NK-92 treated with Interleukin-12 subunit alpha and Interleukin-12 subunit beta, amount 100 ng/mL, for 24 hours (cell line): ENCODE measurements around the gene TENM4.
"Not testable (repeated sequence)": the region's sequence is repeated elsewhere in the genome, so short reads cannot be mapped to it uniquely, and the experiment has no call there.

Source experiments
- DNase-seq: peaks from one replicate; lab custom pipeline; 2025; lab: John Stamatoyannopoulos, UW

The TENM4 gene

DNA sequence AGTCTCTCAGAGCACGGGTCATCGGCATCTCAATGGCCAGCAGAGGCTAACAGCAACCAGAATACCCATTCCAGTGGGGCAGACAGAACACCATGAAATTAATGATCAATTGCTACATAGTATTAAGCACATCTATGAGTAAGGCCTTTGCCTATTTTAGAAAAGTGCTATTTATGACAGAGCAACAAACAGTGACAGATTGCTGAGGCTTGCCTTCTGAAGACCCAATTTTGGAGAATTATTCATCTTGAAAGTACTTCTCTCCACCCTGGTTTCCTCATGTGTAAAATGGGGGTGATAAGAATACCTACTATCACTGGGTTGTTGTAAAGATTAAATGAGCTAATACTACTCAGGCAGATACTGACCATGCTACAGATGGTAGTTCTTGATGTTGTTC lies 232.7 kb downstream of the TENM4 start:
- DNase-seq = no peak

DNA sequence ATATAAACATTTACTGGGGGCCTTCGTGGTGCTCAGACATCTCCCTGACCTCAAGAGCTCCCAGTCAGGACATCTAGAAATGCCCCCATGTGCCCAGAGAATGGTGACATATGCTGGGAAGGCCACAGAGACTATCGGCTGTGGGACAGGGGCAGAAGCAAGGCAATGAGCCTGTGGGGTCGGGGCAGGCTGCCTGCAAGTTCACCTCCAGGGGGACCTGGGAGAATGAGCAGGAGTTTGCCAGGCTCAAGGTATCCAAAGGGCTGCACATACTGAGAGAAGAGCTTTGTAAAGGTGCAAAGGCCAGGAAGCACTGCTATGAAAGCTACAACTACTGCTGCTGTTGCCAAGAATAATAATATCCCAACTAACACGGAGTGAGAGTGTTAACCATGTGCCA lies 233.9 kb downstream of the TENM4 start:
- no peak for DNase-seq

DNA sequence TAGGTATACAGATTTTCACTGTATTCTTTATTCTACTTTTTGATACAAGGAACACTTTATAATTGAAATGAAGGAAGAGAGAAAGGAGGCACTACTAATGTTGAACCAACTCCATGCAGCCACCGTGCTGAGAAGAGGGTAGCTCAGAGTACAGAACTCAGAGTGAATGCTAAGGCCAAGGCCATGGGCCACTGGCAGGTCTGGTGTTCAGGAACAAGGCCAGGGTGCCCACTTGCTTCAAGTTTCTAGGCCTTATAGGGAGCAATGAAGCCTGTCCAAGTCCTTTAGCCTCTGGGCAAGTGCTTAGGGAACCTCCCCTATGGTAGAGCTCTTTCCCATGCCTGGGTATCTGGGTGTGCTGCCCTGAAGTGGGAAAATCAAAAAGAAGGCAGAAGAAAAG lies 235.0 kb downstream of the TENM4 start:
- no peak for DNase-seq

DNA sequence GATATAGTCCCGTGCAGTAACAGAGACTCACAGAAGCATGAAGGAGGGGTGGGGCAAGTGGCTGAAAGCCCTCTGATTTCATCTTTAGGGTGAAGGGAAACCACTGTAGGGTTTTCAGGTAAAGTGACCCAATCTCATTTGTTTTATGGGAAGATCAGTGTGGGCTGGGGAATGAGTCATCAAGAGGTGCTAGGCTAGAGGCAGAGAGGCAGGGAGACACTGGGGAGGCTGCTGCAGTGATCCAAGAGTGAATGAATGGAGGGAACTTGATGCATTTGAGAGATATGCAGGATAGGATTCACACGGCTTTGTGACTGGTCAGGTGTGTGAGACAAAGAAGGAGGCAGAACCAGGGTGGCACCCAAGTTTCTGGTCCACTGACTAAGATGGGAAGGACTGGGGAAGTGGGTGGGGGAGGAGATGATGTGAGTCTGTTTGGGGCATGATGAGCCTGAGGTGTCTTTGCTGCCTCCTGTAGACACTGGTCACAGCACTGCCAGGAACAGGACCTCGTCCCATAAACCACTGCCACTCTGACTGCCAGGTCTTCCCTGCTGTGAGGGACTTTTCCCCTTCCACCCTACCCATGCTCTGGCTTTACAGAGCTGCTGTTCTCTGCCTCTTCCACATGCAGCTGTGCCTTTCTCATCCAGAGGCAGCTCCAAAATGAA lies 239.0 kb downstream of the TENM4 start:
- DNase-seq = peak; percentile 3

DNA sequence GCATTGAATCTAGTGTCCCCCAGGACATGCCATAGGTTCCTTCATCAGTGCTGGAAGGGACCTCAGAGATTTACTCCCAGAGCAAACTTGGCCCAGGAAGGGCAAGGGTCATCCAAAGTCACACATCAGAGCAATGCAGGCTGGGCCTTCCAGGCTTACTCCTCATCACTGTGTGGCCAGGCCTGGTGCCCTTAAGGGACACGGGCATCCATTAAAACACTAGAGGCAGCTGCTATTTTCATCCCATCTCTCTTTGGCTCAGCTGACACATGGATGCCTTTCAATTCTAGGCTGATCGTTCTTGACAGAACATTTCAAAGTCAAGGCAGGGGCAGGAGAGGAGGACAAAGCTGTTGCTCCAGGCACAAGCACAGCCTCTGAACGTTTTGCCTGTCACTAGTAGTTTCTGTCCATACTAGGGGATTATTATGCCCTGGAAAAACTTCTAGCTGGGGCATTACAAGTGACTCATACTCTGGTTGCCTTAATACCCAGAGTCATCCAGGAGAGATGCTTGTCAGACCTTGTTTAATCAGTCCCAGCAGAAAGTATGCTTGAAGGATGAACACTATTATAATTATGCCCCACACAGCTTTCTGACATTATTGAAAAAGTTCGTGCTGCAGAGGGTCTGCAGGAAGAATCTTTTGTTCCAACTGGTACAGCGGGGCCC lies 240.3 kb downstream of the TENM4 start:
- no peak for DNase-seq

DNA sequence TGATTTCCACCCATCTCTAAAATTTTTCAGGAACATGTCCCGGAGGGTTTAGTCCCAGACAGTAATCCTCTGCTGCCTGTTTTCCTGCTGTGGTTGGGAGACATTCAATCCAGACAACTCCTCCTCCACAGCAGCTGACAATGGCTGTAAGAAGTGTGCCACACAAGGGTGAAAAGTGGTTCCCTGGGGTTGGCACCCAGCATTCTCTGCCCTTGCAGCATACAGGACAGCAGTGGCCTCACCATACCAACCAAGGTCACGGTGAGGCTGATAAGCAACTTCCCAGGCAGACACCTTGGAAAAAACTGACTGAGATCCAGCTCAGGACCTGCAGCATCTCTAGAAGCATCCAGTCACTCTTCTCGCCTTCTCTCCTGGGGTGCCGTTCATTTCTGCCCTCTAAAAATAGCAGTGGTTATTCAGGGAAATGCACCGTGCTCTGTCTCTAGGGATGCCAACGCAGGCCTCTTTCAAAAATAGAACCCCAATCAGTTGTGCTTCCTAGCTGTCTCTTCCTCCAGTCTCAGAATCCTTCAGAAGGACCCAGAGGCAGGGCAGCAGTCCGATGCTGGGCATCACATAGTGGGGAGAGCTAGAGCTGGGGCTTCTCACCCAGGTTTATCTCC lies 241.0 kb downstream of the TENM4 start:
- no peak for DNase-seq

DNA sequence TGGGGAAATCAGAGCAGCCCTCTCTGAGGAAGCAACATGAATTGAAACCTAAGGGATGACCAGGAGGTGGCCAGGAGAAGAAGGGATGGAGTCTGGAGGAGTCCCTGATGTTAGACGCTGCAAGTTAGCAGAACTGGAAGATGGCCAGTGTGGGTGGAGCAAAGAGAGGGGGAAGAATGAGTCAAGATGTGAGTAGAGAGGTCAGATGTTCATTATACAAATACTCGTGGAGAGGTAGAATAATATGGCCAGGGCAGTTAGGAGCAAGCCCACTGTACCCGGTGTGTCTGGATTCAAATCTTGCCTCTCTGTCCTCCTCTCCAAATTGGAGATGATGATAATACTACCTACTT lies 242.0 kb downstream of the TENM4 start:
- no peak for DNase-seq

DNA sequence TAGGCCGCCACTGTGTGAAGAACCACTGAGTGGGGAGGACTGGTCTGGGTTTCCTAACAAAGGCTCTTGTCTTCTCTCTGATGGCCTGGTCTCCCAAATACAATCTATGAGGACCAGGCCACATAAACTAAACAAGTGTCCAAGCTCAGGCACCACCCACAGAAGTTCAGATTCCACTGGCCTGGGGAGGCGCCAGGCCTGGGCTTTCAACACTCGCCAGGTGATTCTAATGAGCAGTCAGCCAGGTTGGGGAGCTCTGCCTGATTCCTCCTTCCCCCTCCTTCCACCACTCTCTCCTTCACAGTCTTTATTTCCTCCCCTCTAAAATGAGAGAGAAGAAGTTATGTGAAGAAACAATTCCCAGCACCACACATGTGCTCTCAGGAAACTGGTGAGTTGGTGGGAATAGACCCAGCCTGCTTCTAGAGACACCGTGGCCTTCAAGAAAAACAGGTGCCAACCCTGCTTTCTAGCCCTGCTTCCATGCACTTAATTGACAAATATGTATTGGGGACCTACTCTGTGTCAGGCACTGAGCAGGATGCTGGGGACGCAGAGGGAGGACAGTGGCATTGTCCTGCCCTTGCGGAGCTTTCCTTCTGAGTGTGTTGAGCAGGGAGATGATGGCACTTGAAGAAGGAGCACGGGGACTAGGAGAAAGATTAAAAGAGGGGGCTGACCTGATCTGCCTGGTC lies 242.5 kb downstream of the TENM4 start:
- no peak for DNase-seq

DNA sequence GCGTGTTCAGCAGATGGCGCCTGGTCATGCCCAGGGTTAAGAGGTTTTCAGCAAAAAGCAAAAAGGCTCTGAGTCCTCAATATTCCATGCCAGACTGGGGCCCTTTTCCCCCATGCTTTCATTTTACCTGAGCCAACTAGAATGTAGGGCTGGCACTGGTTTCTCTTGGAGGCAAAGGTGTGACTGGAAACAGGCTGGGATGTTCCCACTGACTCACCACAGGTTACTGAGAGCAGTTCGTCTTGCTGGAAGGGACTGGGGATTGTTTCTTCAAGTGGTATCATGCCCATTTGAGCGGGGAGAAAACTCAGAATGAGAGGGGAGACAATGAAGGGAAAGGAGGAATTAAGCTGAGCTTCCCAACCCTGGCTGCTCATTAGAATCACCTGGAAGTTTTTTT lies 243.9 kb downstream of the TENM4 start:
- DNase-seq = no peak

DNA sequence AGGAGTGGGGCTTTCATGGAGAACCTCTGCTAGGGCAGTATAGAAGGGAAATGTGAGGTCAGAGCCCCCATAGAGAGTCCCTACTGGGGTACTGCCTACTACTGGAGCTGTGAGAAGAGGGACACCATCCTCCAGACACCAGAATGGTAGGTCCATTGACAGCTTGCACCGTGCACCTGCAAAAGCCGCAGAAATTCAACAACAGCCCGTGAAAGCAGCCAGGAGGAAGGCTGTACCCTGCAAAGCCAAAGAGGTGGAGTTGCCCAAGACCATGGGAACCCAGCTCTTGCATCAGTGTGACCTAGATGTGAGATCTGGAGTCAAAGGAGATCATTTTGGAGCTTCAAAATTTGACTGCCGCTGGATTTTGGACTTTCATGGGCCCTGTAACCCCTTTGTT lies 245.6 kb downstream of the TENM4 start:
- DNase-seq = no peak

DNA sequence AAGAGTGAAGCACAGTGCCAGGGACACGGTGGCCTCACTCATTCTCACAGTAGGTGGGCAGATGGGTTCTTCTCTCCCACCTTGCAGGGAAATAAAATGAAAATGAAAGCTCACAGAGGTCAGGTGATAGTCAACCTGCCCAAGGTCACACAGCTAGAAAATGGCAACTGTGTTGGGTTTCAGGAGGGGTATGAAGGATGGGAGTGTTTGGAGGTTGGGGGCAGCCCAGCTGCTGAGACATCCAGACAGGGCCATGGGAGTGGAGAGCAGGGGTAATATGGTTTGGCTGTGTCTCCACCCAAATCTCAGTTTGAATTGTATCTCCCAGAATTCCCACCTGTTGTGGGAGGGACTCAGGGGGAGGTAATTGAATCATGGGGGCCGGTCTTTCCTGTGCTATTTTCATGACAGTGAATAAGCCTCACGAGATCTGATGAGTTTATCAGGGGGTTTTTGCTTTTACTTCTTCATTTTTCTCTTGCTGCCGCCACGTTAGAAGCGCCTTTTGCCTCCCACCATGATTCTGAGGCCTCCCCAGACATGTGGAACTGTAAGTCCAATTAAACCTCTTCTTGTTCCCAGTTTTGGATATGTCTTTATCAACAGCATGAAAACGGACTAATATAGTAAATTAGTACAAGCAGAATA lies 247.0 kb downstream of the TENM4 start:
- DNase-seq = no peak

DNA sequence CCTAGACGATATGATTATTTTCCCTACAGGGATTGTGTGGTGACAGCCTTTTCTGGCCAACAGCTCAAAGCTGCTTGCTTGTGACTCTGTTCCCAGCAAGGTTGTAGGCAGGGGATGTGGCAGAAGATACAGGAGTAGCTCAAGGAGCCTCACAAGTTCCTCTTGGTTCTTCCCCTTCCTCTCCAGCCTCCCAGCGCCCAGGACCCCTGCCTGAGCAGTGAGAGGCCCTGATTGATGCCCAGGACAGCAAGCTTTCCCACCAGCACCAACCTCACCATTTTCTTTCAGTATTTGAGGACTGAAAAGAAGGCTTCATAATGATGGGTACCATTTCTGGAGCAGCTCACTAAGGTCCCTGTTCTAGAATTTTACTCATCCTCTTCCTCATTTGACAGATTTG lies 248.0 kb downstream of the TENM4 start:
- no peak for DNase-seq

DNA sequence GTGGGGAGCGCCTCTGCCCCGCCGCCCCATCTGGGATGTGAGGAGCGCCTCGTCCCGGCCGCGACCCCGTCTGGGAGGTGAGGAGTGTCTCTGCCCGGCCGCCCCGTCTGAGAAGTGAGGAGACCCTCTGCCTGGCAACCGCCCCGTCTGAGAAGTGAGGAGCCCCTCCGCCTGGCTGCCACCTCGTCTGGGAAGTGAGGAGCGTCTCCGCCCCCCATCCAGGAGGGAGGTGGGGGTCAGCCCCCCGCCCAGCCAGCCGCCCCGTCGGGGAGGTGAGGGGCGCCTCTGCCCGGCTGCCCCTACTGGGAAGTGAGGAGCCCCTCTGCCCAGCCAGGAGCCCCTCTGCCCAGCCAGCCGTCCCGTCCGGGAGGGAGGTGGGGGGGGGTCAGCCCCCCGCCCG lies 249.1 kb downstream of the TENM4 start:
- not testable (repeated sequence) for DNase-seq

DNA sequence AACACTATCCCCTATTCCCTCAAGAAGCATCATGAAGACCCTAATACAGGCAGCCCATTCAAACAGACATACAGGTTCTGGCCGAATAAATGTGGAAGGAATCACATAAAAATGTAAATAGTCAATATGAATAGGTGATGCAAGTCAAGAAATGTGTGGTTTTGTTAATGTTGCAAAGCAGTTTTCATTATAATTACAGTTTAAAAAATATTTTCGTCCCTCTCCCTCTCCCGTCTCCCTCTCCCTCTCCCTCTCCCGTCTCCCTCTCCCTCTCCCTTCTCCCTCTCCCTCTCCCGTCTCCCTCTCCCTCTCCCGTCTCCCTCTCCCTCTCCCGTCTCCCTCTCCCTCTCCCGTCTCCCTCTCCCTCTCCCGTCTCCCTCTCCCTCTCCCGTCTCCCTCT lies 250.3 kb downstream of the TENM4 start:
- DNase-seq = not testable (repeated sequence)

DNA sequence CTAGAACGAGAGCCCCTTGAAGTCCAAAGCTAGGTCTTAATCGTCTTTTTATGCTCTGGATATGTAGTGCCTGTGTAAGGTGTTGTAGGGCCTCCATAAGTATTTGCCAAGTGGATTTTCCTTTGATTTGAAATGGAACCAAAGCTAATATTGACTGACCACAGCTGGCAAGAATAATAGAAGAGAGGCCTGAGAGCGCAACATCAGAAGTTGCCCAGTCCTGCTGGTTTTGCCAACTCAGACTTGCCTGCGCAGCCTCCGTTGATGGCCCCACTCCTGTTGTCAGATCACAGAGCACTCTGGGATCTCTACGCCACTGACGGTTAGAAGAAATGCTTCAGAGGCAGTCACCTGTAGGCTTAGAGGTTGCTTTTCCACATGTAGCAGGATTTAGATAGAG lies 251.2 kb downstream of the TENM4 start:
- DNase-seq = no peak

DNA sequence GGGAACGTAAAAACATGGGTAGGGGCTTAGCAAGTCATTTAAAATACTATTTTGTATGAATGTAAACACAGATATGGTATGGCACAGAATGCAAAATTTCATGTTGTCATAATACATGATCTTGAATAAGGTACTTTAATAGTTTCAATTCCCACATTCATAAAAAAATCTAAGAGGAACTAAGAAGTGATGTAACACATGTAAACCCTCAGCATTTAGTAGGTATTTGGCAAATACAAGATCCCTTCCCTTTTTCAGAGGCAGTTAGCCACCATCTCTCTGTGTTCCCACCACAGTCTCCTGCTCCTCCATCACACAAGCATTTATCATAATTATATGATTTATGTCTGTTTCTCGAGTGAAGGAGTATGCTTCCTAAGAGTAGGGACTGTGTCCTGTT lies 251.8 kb downstream of the TENM4 start:
- no peak for DNase-seq

DNA sequence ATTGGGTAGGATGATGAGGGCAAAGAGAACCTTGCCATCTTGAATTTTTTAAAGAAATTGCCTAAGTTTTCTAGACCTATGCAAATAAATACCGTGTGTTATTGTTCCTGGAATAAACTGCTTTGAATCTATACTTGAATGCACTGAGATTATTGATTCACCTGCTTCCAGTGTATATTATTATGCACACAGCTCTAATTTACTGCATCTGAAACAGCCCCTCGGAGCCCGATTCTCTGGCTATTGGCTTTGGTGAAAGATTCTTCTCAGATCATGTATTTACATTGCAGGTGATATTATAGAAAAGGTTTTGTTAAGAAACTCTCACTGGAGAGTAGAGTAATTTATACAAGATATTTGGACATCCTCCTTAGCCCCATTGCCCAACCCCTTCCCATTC lies 254.2 kb downstream of the TENM4 start:
- DNase-seq = no peak

DNA sequence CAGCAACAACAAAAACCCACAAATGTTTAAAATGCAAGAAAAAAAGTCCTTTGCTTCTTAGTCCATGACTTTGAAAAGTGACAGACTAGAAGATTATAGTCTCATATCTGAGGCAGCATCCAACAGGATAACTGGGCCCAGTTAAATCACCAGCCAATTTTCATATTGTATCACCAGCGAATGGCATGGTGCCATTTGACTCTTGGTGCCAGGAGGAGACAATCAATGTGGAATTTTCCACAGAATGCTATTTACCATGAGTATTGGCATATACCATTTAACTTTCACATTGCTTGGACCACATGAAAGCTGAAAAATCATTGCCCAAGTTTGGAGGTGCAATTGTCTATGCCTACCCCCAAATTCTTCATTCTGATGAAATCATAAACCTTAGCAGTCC lies 255.5 kb downstream of the TENM4 start:
- DNase-seq = no peak

DNA sequence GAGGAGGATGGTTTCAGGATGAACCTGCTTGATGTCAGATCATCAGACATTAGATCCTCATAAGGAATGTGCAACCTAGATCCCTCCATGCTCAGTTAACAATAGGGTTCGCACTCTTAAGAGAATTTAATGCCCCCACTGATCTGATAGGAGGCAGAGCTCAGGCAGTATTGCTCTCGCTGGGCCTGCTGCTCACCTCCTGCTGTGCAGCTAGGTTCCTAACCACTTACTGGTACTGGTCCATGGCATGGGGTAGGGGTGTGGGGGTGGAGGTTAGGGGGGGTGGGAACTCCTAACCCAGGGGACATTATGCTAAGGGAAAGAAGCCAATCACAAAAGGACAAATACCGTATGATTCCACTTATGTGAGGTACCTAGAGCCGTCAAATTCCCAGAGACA lies 256.5 kb downstream of the TENM4 start:
- DNase-seq = no peak

DNA sequence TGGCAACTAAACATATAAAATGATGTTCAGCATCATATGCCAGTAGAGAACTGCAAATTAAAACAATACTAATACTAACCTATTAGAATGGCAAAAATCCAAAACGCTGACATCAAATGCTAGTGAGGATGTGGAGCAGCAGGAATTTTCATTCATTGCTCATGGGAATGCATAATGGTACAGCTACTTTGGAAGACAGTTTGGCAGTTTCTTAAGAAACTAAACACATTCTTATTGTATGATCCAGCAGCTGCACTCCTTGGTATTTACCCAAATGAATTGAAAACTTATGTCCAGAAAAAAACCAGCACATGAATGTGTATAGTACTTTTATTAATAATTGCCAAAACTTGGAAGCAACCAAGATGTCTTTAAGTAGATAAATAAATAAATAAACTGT lies 258.0 kb downstream of the TENM4 start:
- DNase-seq = no peak

DNA sequence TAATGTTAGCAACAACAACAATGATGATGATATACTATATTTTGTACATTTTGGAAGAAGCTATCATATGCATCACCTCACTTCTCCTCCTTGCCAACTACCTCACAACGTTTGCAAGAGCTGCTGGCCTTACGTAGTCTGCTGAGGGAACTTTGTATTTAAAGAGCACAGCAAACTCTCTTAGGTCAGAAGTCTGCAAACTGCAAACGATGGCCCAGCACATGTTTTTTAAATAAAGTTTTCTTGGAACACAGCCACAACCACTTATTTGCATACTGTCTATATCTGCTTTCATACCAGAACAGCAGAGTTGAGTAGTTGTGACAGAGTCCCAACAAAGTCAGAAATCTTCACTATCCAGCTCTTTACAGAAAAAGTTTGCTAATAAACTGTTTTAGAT lies 261.7 kb downstream of the TENM4 start:
- DNase-seq = no peak
